OCI-M2 (cell line): ENCODE results near the gene LAMA2.
"Not testable (repeated sequence)": the region's sequence is repeated elsewhere in the genome, so short reads cannot be mapped to it uniquely, and the experiment has no call there.

Source experiments
- DNase-seq: peaks from one replicate; lab custom pipeline; 2025; ENCODE audit not compliant: unreplicated experiment; lab: John Stamatoyannopoulos, UW

The LAMA2 gene

DNA sequence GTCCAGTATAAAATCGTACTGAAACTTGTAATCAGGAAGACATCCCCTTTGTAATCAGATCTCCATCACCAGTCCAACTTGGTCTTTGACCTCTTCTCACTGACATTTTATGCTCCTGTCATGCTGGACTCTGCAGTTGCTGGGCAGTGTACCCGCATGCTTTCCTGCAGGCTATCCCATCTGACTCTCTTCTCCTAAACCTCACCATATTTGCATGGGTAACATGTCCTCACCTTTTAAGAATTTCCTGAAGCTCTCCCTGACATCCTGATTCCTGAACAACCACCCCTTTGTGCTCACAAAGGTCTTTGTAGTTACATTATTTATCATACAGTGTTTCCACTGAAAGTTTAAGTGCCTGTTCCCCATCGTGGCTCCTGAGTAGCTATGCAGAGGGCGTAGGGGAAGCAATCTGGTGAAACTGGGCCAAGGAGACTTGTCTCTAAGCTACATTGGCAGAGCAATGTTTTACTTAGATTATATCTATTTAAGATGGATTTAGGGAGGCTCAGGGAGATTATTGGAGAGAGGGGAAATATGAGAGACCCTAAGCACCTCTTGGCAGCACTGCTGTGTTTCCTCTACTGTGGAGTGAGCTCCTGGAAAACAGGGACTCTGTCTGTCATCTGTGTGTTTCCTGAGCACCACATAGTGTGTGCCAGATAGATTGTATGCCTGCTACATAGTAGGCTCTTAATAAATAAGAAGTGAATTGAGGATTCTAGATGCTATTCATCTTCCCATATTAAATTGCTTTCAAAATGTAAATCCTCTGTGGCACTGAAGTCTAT is 124.0 kb downstream of the LAMA2 start:
- no peak for DNase-seq

DNA sequence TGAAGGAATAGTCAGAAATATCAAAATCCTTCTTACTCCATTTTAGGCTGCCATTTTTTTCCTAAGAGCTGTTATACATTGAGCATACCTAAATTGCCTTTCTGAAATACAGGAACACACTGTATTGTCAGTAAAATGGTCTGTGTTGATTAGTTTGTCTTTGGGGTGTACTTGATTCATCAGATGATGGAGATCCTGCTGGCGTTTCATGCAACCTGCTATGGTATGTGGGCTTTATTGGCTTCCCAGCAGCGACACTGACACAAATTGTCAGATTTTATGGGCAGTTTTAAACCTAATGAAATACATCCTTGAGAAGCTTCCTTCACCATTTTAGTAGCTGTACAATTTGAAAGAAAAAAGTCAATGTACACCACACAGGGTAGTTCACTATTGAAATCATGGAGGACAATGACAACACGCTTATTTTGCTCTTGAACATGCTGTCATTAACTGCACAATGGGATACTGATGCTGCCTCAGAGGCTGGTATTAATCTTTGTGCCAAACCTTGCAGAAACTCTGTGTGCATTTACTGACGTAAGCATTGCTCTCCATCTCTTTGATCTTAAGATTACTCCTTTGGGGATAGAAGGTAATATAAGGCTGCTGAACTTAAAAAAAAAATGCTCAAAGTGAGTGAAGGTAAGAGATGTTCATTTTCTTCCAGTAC is 124.9 kb downstream of the LAMA2 start:
- no peak for DNase-seq

DNA sequence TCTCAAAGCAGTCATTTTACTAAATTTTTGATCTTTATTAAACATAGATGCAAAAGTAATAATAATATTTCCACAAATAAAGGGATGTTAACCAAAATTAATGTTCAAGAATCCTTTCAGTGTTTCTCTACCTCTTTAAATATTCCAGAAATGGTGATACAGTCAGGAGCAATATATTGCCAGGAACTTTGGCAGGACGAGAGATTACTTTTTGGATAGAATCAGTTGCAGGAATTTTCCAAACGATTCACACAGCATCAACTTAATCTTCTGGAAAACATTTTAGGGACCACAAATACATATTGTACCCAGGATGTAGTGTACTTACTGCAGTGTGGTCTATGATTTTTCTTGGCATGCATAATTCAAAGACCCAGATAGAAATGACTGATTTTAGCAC is 125.7 kb downstream of the LAMA2 start:
- no peak for DNase-seq

DNA sequence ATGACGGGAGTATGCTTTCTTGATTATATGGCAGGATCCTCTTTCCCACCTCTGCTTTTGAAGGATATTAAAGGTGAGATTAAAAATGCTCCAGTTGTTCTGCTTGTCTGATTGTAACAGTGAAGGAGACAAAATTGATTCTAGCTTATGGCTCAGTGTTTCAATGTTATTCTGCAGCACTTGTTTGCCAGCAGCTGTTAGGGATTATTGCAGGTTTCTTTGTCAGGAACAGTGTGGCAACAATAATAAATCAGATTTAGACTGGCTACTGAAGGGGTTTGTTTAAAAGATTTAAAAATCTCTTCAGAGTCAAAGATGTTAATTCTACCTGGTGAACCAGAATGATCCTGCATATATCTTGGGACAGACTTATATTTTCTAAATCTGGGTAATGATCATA is 126.9 kb downstream of the LAMA2 start:
- no peak for DNase-seq

DNA sequence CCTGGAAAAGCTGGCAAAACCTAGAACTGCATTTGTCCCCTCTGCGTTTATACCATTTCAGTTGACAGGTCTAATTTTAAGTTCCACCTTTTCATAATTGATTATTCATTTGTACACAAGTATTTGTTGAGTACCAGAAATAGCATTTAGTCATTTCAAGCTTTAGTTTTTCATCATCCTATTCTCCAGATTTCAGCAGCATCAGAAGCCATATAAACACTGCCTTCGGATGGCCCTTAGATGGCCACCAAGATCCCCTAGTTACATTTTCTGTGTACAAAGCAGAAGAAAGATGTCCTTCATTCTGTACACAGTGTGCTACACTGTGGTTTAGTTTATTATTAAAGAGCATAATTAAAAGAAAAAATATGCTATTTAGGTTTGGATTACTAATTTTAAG is 131.4 kb downstream of the LAMA2 start:
- no peak for DNase-seq

DNA sequence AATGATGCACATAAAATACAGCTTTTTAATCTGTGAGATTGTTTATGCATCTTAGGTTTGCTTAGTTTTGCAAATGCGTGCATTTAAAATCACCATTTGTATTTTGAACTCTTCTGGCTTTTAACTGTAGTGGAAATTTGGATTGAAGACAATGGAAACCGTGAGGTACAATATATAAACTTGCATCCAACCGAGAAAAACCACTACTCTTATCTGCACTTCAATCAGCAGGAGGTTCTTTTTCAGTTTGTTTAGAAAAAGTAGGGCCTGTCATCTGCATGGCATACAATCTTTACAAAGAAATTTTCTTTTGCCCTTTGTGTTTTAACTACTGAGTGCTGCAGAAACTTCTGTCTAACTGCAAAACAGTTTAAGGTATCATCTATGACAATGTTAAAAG is 132.8 kb downstream of the LAMA2 start:
- no peak for DNase-seq

DNA sequence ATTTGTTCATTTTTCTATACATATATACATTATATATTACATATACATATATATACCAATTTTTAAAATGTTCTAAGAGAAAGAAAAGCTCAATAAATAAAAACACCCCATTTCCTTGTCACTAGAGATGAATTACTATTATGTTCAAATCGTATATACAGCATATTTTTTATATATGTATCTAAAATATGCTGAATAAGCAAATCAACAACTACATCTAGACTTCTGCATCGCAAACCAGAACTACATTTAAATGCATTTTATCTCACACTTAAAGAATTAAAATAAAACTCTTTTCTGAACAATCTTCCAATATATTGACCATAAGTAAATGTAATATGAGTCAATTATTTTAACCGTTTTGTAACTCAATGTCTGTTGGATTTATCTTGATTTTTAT is 133.9 kb downstream of the LAMA2 start:
- no peak for DNase-seq

DNA sequence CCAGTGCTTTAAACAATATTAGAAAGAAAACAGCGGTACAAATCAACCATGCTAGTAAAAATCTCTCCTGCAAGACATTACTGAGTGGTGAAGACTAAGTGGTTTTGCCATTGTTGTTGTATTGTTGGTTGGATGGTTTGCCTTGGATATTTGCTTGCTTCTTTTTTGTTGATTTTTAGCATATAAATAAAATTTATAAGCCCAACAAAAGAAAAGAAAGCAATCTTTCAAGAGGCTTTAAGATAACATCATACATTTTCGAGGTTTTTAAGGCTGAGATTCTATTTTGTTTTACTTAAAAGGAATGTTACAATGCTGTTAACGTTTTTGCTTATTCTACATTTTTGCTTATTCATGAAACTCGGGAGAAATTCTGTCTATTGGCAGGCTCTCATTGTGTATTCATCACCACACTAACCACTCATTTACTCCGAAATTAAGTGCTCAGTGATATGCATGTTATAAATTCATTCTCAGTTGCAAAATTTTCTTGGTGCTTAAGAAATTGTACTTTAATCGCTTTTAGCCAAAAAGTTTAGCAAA is 139.1 kb downstream of the LAMA2 start:
- DNase-seq = no peak

DNA sequence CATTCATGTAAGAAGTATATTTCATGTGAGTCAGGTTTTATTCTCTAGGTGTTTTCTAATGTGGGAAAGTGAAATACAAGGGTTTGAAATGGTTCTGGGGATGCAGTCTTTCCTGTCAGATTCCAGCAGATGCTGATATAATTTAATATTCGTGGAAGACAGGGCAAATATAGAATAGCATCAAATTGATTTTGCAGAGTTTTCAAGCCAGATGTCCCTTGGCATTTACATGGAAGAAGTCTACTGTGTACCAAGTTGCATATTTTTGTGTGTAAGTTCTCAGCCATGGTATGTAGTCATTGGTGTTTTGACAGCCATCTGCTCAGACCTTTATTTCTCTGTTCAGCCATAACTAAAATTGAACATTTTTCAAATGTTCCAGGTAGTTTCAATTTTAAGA is 143.7 kb downstream of the LAMA2 start:
- no peak for DNase-seq

DNA sequence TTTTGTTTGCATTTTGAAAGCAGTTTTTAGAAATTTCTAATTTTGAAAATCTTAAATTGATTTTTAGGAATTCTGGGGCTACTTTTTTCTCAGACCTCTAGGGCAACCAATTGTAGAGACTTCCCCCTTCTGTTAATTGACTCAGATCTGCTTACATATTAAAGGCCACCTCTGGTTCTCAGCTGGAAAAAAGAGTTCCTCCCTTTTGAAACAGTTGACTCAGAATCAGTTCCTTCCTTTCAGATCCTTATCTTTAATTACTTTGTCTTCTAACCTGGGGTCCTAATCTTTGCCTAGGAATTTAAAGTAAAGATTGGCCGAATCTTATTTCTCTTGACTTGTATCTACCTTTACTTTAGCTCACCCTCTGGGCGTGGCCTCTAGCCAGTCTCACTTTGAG is 146.8 kb downstream of the LAMA2 start:
- no peak for DNase-seq

DNA sequence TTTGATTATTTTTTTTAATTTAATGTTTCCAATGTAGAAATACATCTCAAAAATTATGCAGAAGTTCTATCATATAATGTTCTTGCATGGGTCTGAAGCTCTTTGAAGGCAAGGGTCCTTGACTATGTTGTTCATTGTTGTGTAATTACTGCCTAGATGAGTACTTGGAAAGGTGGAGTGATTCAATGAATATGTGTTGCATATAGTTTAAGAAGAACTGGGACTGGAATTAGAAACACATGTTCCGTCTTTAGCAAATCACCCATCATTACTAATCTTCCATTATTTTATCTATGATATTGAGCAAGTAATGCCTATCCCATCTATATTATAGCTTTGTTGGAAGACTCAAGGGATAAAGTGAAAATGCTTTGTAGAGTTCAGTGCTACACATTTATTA is 147.3 kb downstream of the LAMA2 start:
- no peak for DNase-seq

DNA sequence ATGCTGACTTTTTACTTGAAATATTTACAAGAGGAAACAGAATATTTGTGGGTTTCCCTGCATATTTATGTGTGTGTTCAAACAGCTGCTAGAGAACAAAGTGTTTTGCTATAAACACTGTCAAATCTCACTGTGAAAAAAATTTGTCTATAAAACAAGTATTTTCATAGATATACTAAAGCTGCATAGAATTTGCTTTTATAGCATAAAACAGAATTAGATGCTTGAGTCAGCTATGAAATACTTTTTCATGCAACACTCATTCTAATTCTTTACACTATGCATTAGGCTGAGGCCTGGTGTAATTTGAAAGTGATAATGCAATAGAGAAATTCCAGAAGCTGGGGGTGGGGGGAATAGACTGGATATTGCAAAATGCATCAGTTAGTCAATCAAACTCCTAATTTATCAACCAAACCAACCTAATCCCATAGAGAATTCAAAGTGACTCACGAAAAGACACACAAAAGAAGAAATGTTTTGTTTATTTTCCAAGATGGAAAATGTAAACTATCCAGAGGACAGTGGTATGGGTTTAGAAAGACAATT is 148.2 kb downstream of the LAMA2 start:
- no peak for DNase-seq

DNA sequence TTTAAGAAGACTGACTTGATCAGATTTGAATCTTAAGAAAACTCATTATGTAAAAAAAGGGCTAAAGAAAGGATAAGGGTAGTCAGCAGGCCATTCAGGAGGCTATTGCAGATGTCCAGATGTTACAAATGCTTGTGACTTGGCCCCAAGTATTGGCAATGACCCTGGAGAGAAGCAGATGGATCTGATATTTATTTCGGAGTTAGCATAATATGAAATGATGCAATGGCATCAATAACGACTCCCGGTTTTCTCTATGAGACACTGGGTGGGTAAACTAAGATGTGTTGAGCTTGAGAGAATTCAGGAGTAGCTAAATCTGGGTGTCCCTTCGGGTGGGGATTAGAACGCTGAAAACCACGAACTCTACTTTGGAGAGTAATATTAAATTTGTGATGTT is 149.7 kb downstream of the LAMA2 start:
- DNase-seq = no peak

DNA sequence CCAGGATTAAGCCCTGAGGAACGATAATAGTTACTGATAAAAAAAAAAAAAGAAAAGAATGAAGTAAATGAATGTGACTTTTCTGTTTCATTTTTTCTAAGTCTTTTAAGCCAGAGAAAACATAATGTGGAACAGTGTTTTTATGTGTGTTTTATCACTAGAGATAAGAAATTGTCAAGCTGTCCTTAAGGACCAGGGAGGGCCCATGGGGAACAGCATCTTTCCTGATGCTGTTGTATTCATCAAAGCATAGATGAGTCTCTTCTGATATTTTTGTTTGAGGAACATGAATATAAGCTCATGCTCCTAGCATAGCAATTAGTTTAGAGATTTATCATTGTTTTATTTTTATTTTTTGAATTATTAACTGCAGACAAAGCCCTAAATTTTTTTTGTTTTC is 150.2 kb downstream of the LAMA2 start:
- no peak for DNase-seq

DNA sequence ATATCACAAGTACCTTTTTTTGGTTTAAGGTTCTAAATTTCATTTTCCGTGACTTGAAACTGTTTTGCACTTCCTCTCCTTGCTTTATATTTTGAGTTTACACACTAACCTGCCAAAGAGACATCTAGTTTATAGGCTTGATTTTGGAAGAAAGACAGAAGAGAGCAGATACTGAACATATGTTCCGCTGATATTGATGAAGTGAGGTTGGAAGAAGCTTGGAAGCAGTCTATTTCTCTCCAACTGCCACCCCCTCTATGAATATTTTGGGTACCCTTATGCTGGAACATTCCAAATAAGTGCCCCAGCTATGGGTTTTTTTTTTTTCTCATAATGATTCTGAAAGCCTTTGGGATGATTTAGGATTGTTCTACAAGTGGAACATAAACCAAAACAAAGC is 150.6 kb downstream of the LAMA2 start:
- no peak for DNase-seq

DNA sequence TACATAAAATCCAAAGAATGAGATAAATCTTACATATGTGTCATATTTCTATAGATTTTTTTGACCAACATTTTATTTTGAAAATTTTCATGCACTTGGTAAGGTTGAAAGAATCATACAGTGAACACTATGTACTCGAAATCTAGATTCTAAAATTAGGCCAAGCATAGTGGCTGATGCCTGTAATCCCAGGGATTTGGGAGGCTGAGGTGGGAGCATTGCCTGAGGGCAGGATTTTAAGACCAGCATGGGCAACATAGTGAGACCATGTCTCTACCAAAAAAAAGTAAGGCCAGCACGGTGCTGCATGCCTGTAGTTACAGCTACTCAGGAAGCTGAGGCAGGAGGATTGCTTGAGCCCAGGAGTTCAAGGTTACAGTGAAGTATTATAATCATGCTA is 158.6 kb downstream of the LAMA2 start:
- DNase-seq = no peak

DNA sequence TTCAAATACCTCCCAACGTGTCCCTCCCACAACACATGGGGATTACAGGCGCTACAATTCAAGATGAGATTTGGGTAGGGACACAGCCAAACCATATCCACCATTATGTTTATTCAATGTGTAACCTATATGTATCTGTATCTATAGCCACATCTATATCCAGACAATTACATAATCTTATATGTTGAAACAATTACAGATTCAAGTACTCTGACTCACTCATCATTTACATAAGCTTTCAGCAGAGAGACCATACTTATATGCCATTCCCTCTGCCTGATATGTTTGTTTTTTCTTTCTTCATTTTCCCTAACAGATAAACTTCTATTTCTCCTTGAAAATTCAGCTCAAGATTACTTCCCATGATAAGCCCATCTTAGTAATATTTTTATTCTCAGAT is 163.6 kb downstream of the LAMA2 start:
- DNase-seq = no peak

DNA sequence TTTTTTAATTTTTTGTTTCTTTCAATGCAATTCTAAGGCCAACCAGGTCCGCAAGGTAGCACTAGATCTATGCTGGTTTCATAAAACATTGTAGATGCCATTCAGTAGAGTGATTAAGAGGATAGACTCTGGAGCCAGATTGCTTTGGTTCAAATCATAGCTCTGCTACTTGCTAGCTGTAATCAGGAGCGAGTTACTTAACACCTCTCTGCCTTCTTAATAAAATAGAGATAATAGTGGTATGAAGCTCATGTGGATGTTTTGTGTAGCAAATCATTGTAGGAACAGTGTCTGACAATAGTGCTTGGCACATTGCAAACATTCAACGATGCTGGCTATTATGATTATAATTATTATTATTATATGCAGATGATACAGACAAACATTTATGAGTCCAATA is 164.9 kb downstream of the LAMA2 start:
- no peak for DNase-seq

DNA sequence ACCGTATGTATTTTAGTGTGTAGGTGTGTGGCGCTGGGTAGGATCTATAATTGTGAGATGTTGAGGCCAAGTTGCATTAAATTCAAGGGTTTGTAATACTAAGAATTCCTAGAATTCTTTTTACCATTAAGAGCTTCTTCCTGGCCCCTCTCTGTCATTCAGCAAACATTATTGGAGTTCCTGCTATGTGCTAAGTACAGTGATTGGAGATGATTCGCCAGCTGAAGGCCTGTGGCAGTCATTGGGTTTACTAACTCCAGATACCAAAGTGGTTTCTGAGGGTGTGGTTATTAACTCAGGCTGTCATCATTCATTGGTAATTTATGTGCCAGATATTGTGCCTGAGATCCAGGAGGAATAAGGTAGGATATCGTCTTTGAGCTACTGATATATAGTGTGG is 167.1 kb downstream of the LAMA2 start:
- DNase-seq = no peak

DNA sequence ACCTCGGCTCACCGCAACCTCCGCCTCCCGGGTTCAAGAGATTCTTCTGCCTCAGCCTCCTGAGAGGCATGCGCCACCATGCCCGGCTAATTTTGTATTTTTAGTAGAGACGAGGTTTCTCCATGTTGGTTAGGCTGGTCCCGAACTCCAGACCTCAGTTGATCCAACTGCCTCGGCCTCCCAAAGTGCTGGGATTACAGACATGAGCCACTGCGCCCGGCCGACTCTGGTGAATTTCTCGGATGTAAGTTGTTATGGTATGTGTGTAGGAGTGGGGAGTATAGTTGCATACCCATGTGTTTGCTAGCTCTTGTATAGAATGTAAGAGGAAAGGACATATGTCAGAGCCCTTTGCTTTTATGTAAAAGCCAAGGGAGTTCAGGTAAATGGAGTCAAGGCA is 170.2 kb downstream of the LAMA2 start:
- DNase-seq = not testable (repeated sequence)

DNA sequence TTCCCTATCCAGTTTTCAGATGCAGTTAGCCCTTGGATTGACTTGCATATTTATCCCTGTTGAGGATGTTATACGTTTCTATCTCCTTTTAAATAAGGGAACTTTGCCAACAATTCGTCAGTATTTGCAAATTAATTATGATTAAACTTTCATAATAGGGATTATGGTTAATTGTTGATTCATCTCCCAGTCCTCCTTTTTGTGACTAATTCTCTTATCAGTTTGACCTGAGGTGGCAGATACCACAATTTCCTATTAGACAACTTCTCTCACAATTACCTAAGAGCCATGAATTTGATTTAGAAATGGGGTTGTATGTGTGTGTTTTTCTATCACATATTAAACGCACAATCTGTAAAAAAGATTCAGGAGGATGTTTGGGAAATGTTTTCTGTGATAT is 172.9 kb downstream of the LAMA2 start:
- no peak for DNase-seq

DNA sequence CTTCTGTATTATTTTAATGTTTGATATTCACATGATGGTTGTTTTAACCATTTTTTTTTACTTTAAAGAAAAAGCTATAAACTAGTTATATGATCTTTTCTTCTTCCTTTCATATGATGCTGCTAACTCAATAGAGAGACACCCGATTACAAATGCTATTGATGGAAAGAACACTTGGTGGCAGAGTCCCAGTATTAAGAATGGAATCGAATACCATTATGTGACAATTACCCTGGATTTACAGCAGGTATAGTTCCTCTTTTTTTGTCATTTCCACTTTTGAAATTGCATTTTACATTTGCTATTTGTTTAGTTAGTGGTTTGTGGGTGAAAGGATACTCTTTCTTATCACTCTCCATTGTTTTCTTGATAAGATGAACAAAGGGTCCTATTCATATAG is 176.7 kb downstream of the LAMA2 start:
- DNase-seq = no peak
